Measurements from ENCODE around the gene ZNF793. TPM values are rescaled to one million over a fixed set of nuclear protein-coding genes. Genes with fewer than 3 reads are reported as not detected.

The ZNF793 gene
- total and polyA plus RNA-seq, 7 donors: 1.2 to 6.1 (median 3.0) TPM

- H3K9me3 ChIP-seq: peaks cover 56 to 98% (median 84%) of the 10 kb centered on the region in 4 donors
- WGBS, 2 donors: 93% methylated on average over 3 of the region's 3 CpGs
Observed at GRCh38 chr19:37563518-37563917, 56.8 kb downstream of the ZNF793 start.

GRCh38 chr19:37564624-37565369, 58.1 kb downstream of the ZNF793 start:
- 94% methylated on average over 7 of the region's 7 CpGs for WGBS, 2 donors
- intact Hi-C loops (cut with DNase I): no loop called here

More at GRCh38 chr19:37563518-37563917, 56.8 kb downstream of the ZNF793 start:
- Histone ChIP-seq H3K36me3 (peaks cover 0 to 86% (median 33%) of the 10 kb centered on the region in 4 donors), H3K4me1 (no peaks in the 10 kb centered on the region), H3K4me3 (no peak overlapping the region), H3K27ac (no peak overlapping the region), H3K27me3 (no peaks in the 10 kb centered on the region)
- TF ChIP-seq CTCF (IDR thresholded peaks at IDR 0.05) (no peak), POLR2AphosphoS5 (IDR thresholded peaks at IDR 0.05) (no peak), EP300 (IDR thresholded peaks at IDR 0.05) (no peak), POLR2A (IDR thresholded peaks at IDR 0.05) (no peak)
- DNase-seq: no peak
- intact Hi-C loops (cut with DNase I): no loop called here

GRCh38 chr19:37565370-37565669, 58.6 kb downstream of the ZNF793 start:
- intact Hi-C loops (cut with DNase I): no loop called here
- no peak for TF ChIP-seq POLR2A (IDR thresholded peaks at IDR 0.05)
- no peak for TF ChIP-seq POLR2AphosphoS5 (IDR thresholded peaks at IDR 0.05)
- TF ChIP-seq CTCF (IDR thresholded peaks at IDR 0.05): no peak
- no peak for TF ChIP-seq EP300 (IDR thresholded peaks at IDR 0.05)
- DNase-seq: no peak
- Histone ChIP-seq H3K4me3 (no peak overlapping the region), H3K36me3 (peaks cover 0 to 90% (median 43%) of the 10 kb centered on the region in 4 donors), H3K4me1 (no peaks in the 10 kb centered on the region), H3K27me3 (no peaks in the 10 kb centered on the region), H3K27ac (no peak overlapping the region), H3K9me3 (peaks cover 59 to 99% (median 87%) of the 10 kb centered on the region in 4 donors)

More at GRCh38 chr19:37564624-37565369, 58.1 kb downstream of the ZNF793 start:
- H3K27me3 ChIP-seq: no peaks in the 10 kb centered on the region
- DNase-seq: no peak
- peaks cover 60 to 99% (median 87%) of the 10 kb centered on the region in 4 donors for H3K9me3 ChIP-seq
- peaks cover 0 to 87% (median 41%) of the 10 kb centered on the region in 4 donors for H3K36me3 ChIP-seq
- no peaks in the 10 kb centered on the region for H3K4me1 ChIP-seq
- H3K4me3 ChIP-seq: no peak overlapping the region
- no peak overlapping the region for H3K27ac ChIP-seq
- TF ChIP-seq POLR2AphosphoS5 (IDR thresholded peaks at IDR 0.05) (no peak), POLR2A (IDR thresholded peaks at IDR 0.05) (no peak), CTCF (IDR thresholded peaks at IDR 0.05) (no peak), EP300 (IDR thresholded peaks at IDR 0.05) (no peak)

GRCh38 chr19:37572203-37572602, 65.5 kb downstream of the ZNF793 start:
- no peak for DNase-seq
- Histone ChIP-seq H3K4me3 (no peak overlapping the region), H3K36me3 (peaks cover 0 to 45% (median 21%) of the 10 kb centered on the region in 4 donors), H3K27me3 (no peaks in the 10 kb centered on the region), H3K4me1 (no peaks in the 10 kb centered on the region), H3K9me3 (peaks cover 41 to 59% (median 43%) of the 10 kb centered on the region in 4 donors), H3K27ac (no peak overlapping the region)
- no peak for TF ChIP-seq EP300 (IDR thresholded peaks at IDR 0.05)
- TF ChIP-seq POLR2AphosphoS5 (IDR thresholded peaks at IDR 0.05): no peak
- TF ChIP-seq POLR2A (IDR thresholded peaks at IDR 0.05): no peak
- no peak for TF ChIP-seq CTCF (IDR thresholded peaks at IDR 0.05)
- intact Hi-C loops (cut with DNase I): no loop called here

All from sigmoid colon (tissue), 7 donors.